Measurements from ENCODE around the gene FRMPD4.

The FRMPD4 gene

DNA sequence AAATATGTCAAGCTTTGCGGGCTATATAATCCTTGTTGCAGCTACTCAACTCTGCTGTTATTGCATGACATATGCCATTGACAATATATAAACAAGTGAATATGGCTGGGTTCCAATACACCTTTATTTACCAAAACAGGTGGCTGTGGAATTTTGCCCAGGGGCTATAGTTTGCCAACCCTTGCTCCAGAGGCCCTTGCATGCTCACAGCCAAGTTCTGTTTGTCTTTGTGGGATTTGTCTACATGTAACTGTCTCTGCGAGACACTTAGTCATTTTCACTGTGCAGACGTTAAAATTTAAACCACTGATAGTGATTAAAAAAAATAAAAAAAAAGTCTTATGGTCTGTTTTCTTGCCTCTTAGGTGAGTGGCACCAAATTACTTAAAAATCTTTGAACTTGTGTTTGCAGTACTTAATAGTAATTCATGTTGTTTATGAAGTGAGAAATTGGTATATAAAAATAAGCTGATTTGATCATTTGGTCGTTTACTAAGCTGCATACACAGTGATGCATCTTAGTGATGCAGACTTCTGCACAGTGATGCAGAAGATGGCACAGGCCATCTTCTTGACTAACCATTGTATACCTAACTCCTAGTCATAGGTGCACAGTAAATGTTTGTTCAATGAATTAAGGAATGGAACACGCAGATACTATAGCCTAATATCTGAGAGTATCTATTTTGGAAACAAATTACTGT lies 170.9 kb downstream of the FRMPD4 start:
- Mint-ChIP-seq H3K27ac (no peak overlapping the region), H3K9me3 (no peaks in the 10 kb centered on the region), H3K4me3 (no peak overlapping the region), H3K27me3 (no peaks in the 10 kb centered on the region), H3K4me1 (no peaks in the 10 kb centered on the region), H3K36me3 (no peaks in the 10 kb centered on the region)

GRCh38 chrX:12309744-12310076 lies 171.4 kb downstream of the FRMPD4 start:
- Mint-ChIP-seq H3K4me1 (no peaks in the 10 kb centered on the region), H3K27me3 (no peaks in the 10 kb centered on the region), H3K27ac (no peak overlapping the region), H3K4me3 (no peak overlapping the region), H3K9me3 (no peaks in the 10 kb centered on the region), H3K36me3 (no peaks in the 10 kb centered on the region)

DNA sequence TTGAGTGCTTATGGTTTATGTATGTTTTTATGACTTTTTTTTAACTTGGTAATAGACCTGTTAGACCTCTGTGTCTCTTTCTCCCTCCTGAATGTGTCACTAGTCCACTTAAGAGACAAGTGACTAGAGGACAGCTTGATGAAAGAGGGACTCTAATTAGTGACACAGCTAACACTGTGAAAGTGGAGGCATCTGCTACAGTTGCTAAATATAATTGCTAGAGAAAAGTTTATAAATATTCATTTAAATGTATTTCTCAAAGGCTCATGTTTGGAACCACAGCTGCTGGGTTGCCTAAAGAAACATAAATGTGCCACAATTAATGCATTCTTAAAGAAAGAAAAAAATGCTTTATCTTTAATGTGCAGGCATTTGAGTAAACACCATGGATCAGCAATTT lies 176.4 kb downstream of the FRMPD4 start:
- Mint-ChIP-seq H3K4me3 (no peak overlapping the region), H3K27me3 (no peaks in the 10 kb centered on the region), H3K36me3 (no peaks in the 10 kb centered on the region), H3K4me1 (no peaks in the 10 kb centered on the region), H3K27ac (no peak overlapping the region), H3K9me3 (no peaks in the 10 kb centered on the region)

- Mint-ChIP-seq H3K9me3 (no peaks in the 10 kb centered on the region), H3K4me3 (no peak overlapping the region), H3K27me3 (no peaks in the 10 kb centered on the region), H3K36me3 (no peaks in the 10 kb centered on the region), H3K27ac (no peak overlapping the region), H3K4me1 (no peaks in the 10 kb centered on the region)
Observed at GRCh38 chrX:12315526-12315925, 177.3 kb downstream of the FRMPD4 start.

- Mint-ChIP-seq H3K27ac (no peak overlapping the region), H3K4me3 (no peak overlapping the region), H3K4me1 (no peaks in the 10 kb centered on the region), H3K27me3 (no peaks in the 10 kb centered on the region), H3K9me3 (no peaks in the 10 kb centered on the region), H3K36me3 (no peaks in the 10 kb centered on the region)
Observed at GRCh38 chrX:12319003-12319519, 180.8 kb downstream of the FRMPD4 start.

- Mint-ChIP-seq H3K27me3 (no peaks in the 10 kb centered on the region), H3K36me3 (no peaks in the 10 kb centered on the region), H3K9me3 (no peaks in the 10 kb centered on the region), H3K4me1 (no peaks in the 10 kb centered on the region), H3K27ac (no peak overlapping the region), H3K4me3 (no peak overlapping the region)
Observed at GRCh38 chrX:12319992-12320391, 181.7 kb downstream of the FRMPD4 start.

DNA sequence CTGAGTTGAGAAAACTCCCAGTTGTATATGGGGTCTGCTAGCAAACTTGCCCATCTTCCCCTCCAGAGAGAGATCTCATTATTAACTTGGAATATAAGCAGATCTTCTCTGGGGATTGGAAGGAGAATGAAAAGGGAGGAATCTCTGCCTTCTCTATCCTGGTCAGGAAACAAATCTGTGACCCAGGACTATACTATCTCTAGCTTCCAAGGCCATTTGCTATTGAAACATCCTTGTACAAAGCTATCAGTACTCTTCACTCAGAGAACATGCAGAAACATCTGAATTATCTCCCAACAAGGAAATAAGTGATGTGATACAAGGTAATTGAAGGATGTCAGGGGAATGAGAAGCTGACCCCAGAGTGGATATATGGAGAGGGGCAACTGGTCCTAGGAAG lies 183.8 kb downstream of the FRMPD4 start:
- H3K4me1 Mint-ChIP-seq: no peaks in the 10 kb centered on the region
- H3K9me3 Mint-ChIP-seq: no peaks in the 10 kb centered on the region
- H3K4me3 Mint-ChIP-seq: no peak overlapping the region
- no peaks in the 10 kb centered on the region for H3K27me3 Mint-ChIP-seq
- no peaks in the 10 kb centered on the region for H3K36me3 Mint-ChIP-seq
- H3K27ac Mint-ChIP-seq: no peak overlapping the region

- Mint-ChIP-seq H3K4me3 (no peak overlapping the region), H3K36me3 (no peaks in the 10 kb centered on the region), H3K27ac (no peak overlapping the region), H3K9me3 (no peaks in the 10 kb centered on the region), H3K27me3 (no peaks in the 10 kb centered on the region), H3K4me1 (no peaks in the 10 kb centered on the region)
Observed at GRCh38 chrX:12325171-12325570, 186.9 kb downstream of the FRMPD4 start.

DNA sequence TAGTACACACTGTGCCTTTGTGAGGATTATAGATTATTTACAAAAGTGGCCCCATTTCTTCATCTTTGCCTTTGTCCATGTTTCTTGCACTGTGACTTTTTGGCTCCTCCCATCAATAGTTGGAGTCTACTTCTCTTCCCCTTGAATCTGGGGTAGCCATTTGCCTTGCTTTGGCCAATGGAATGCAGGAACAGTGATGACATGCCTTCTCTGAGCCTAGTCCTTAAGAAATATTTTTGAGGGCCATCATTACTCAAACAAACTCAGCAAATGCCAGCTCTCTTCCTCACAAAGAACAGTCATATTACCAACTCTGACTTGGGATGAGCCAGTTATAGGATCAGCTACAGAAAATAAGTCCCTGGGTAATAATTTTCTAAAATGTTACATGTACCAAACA lies 189.6 kb downstream of the FRMPD4 start:
- no peaks in the 10 kb centered on the region for H3K36me3 Mint-ChIP-seq
- no peak overlapping the region for H3K27ac Mint-ChIP-seq
- no peaks in the 10 kb centered on the region for H3K27me3 Mint-ChIP-seq
- no peaks in the 10 kb centered on the region for H3K4me1 Mint-ChIP-seq
- no peak overlapping the region for H3K4me3 Mint-ChIP-seq
- H3K9me3 Mint-ChIP-seq: no peaks in the 10 kb centered on the region

DNA sequence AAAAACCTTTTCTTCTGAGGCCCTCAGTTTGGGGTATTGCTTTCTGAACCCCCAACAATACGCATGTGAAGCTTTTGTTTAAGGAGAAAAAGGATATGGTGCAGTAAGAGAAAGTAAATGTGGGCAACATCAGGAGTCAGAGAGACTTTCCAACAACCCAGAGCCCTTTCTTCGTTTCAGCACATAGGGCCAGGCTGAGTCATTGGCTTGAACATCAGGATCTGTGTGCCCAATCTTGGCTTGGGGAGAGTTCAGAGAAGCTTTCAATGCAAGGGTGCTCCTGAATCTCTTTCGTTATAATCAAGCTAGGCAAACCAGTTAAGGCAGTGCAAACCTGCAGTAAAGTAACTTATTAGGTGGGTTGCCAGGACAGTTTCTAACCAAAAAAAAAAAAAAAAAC lies 191.2 kb downstream of the FRMPD4 start:
- no peak overlapping the region for H3K27ac Mint-ChIP-seq
- H3K9me3 Mint-ChIP-seq: no peaks in the 10 kb centered on the region
- H3K4me1 Mint-ChIP-seq: no peaks in the 10 kb centered on the region
- no peak overlapping the region for H3K4me3 Mint-ChIP-seq
- H3K27me3 Mint-ChIP-seq: no peaks in the 10 kb centered on the region
- no peaks in the 10 kb centered on the region for H3K36me3 Mint-ChIP-seq

GRCh38 chrX:12330841-12331240 lies 192.6 kb downstream of the FRMPD4 start:
- H3K4me1 Mint-ChIP-seq: no peaks in the 10 kb centered on the region
- no peaks in the 10 kb centered on the region for H3K36me3 Mint-ChIP-seq
- no peaks in the 10 kb centered on the region for H3K9me3 Mint-ChIP-seq
- H3K4me3 Mint-ChIP-seq: no peak overlapping the region
- H3K27ac Mint-ChIP-seq: no peak overlapping the region
- no peaks in the 10 kb centered on the region for H3K27me3 Mint-ChIP-seq

DNA sequence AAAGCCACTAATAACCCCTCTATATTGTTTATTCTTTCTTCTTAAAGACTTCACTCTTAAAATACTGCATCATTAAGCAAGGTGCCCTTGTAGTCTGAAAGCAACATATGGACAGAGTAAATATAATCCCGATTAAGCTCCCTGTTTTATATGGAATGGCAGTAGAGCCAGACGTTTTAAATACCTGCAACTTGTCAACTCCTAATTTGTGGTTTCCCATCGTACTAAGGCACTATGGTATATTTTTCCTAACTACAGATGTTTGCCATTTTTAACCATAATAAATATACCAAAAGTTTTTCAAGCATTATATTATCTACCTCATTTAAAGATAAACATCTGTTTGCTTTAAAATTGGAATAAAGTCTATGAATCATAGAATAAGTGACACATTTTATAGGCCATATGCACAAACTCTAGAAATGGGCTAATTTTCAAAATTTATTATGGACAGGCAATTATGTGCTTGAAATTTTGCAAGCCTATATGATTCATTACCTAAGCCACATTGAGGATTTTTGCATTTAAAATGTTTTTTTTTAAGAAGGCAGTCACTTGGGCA lies 194.6 kb downstream of the FRMPD4 start:
- no peaks in the 10 kb centered on the region for H3K36me3 Mint-ChIP-seq
- no peaks in the 10 kb centered on the region for H3K4me1 Mint-ChIP-seq
- no peak overlapping the region for H3K27ac Mint-ChIP-seq
- H3K9me3 Mint-ChIP-seq: no peaks in the 10 kb centered on the region
- no peak overlapping the region for H3K4me3 Mint-ChIP-seq
- no peaks in the 10 kb centered on the region for H3K27me3 Mint-ChIP-seq

DNA sequence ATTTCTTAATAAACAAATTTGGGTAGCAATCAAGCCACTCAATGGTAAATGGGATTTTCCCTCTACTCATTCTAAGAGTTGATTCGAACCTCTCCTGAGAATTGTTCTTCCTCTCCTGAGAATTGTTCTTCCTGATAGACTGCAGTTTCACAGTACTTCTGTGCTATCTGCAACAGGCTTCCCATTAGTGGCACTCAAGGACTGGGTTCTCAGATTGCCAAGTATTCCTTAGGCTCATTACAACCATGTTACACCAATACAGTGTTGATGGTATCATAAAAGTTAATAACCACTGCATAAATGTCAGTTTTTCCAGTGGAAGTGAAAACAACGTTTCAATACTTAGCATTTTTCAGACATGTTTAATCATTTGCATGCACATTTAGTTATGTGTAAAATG lies 201.6 kb downstream of the FRMPD4 start:
- Mint-ChIP-seq H3K27me3 (no peaks in the 10 kb centered on the region), H3K4me1 (no peaks in the 10 kb centered on the region), H3K9me3 (no peaks in the 10 kb centered on the region), H3K27ac (no peak overlapping the region), H3K4me3 (no peak overlapping the region), H3K36me3 (no peaks in the 10 kb centered on the region)

DNA sequence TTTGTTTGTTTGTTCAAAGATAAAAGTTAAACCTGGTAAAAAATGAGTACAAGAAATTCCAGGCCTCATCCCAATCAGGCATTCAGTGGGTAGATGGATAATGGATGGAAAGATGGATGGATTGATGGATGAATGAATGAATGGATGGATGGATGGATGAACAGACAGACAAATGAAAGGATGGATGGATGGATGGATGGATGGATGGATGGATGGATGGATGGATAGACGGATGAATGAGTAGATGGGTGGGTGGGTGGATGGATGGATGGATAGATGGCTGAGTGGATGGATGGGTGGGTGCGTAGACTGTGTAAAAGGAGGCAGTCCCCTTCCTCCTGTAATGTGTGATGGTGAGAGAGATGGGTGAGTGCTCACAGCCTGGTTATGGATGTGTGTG lies 206.7 kb downstream of the FRMPD4 start:
- no peak overlapping the region for H3K27ac Mint-ChIP-seq
- H3K9me3 Mint-ChIP-seq: no peaks in the 10 kb centered on the region
- no peaks in the 10 kb centered on the region for H3K27me3 Mint-ChIP-seq

GRCh38 chrX:12349201-12349600 lies 210.9 kb downstream of the FRMPD4 start:
- H3K4me3 Mint-ChIP-seq: no peak overlapping the region
- H3K27me3 Mint-ChIP-seq: no peaks in the 10 kb centered on the region
- no peaks in the 10 kb centered on the region for H3K9me3 Mint-ChIP-seq
- H3K4me1 Mint-ChIP-seq: no peaks in the 10 kb centered on the region
- no peaks in the 10 kb centered on the region for H3K36me3 Mint-ChIP-seq
- H3K27ac Mint-ChIP-seq: no peak overlapping the region

More for the DNA sequence above, 206.7 kb downstream of the FRMPD4 start:
- Mint-ChIP-seq H3K36me3 (no peaks in the 10 kb centered on the region), H3K4me1 (no peaks in the 10 kb centered on the region), H3K4me3 (no peak overlapping the region)

DNA sequence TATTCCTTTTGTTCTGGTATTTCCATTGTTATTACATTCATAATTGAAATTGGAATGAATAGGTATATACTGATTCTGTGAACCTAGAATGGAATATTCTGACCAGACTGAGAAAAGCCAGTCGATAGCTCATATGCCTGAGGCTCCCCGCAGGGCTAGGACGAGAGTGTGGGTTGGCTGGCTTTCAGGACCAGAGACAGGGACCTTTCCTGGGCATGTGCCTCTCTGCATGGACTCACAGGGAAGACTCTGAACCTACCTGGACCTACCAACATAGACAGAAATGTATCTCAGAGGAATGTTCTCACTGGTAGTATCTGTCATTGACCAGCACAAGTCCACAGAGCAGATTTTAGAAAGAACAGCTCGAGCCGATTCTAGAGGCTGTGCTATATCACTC lies 214.6 kb downstream of the FRMPD4 start:
- H3K27ac Mint-ChIP-seq: no peak overlapping the region
- H3K4me3 Mint-ChIP-seq: no peak overlapping the region
- no peaks in the 10 kb centered on the region for H3K36me3 Mint-ChIP-seq
- no peaks in the 10 kb centered on the region for H3K27me3 Mint-ChIP-seq
- H3K9me3 Mint-ChIP-seq: no peaks in the 10 kb centered on the region
- H3K4me1 Mint-ChIP-seq: no peaks in the 10 kb centered on the region

- Mint-ChIP-seq H3K27ac (no peak overlapping the region), H3K4me3 (no peak overlapping the region), H3K27me3 (no peaks in the 10 kb centered on the region), H3K9me3 (no peaks in the 10 kb centered on the region), H3K4me1 (no peaks in the 10 kb centered on the region), H3K36me3 (no peaks in the 10 kb centered on the region)
Observed at GRCh38 chrX:12360383-12360782, 222.1 kb downstream of the FRMPD4 start.
